Head of caudate nucleus (tissue), 42 donors: ENCODE measurements around the gene WDR64.
"Not testable (repeated sequence)": the region's sequence is repeated elsewhere in the genome, so short reads cannot be mapped to it uniquely, and the experiment has no call there.

Source experiments
- DNase-seq, 42 donors: peaks; one replicate each; pipeline versions ENCODE4 v3.0.0 to v3.0.0-alpha.2; 2020 to 2021; ENCODE audit warnings: mixed read lengths in 7 of 42
- intact Hi-C: fragments of 100-400 bp; cut with DNase I; formaldehyde crosslinking; loops from one replicate; pipeline ENCODE4 v1.15.0; 2022

WDR64 gene

GRCh38 chr1:241816008-241816407, 163.9 kb downstream of the WDR64 start:
- no peak for DNase-seq
- intact Hi-C loops = no loop called here

DNA sequence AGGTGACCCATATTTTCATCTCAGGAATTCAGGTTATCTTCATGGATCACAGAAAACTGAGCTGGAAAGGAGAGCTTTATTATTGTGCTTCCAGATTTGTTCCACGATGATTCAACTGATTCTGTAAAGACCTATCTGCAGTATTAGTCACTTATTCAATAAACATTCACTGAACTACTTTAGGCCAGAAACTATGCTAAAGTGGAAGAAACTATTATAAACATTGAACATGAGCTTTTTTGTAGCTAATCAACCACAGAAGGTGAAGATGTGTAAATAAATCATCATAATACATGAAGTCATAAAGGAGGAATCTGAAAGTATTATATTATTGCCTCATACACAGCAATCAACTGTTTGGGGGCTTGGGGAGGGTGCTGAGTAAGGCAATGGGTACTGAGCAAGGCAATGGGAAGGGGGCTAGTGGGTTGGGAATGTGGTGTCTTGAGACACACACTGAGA, 165.3 kb downstream of the WDR64 start:
- intact Hi-C loops = no loop called here
- DNase-seq = no peak

- intact Hi-C loops = no loop called here
- no peak for DNase-seq
Measured at GRCh38 chr1:241817956-241818612, 166.0 kb downstream of the WDR64 start.

- intact Hi-C loops = no loop called here
- DNase-seq = no peak
Measured at GRCh38 chr1:241819340-241819866, 167.3 kb downstream of the WDR64 start.

- no peak for DNase-seq
Measured at GRCh38 chr1:241821363-241821762, 169.3 kb downstream of the WDR64 start.

DNA sequence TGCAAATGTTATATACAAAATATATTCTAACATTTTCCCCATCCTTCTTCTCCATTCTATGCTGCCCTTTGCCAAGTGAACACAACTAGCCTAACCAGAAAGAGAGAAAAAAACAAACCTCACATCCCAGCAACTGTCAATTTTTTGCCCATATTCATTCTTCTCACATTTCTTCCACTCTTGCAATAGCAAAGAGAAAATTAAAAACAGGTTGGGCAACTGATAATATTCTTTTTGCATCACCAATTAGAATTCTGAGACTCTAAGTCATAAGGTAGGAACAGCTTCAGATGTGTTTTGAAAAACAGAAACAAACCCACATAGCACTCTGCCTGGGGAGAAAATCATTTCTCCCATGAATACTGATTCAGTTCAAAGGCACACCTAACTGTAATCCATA, 170.8 kb downstream of the WDR64 start:
- intact Hi-C loops = no loop called here
- no peak for DNase-seq

More at GRCh38 chr1:241821363-241821762, 169.3 kb downstream of the WDR64 start:
- intact Hi-C loops = no loop called here

GRCh38 chr1:241823925-241824324, 171.8 kb downstream of the WDR64 start:
- no peak for DNase-seq
- intact Hi-C loops = no loop called here

- intact Hi-C loops = no loop called here
- DNase-seq = no peak
Measured at GRCh38 chr1:241825581-241825980, 173.5 kb downstream of the WDR64 start.

GRCh38 chr1:241826613-241827012, 174.5 kb downstream of the WDR64 start:
- DNase-seq, intact Hi-C loops: not testable (repeated sequence)

DNA sequence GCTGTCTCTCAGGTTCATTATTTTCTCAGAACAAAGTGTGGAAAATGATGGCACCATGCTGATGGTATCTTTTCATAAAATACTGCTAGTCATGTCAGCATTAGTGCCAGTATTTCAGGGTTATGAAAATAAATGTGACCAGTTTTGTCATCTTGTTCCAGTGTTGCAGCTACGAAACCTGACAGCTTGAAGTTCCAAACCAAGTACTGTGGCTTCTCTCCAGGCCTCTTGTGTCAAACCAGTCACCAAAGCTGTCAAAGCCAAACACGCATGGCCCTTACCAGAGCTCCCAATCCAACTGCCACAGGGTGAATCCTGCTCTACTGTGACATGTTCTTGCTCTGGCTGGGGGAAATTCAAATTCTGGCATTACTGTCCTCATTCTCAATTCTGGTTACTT, 175.2 kb downstream of the WDR64 start:
- DNase-seq = no peak
- intact Hi-C loops = no loop called here

GRCh38 chr1:241828463-241829021, 176.5 kb downstream of the WDR64 start:
- DNase-seq = peak in 11 of 42 donors; percentile 4 to 52 (median 13)
- intact Hi-C loops = no loop called here

DNA sequence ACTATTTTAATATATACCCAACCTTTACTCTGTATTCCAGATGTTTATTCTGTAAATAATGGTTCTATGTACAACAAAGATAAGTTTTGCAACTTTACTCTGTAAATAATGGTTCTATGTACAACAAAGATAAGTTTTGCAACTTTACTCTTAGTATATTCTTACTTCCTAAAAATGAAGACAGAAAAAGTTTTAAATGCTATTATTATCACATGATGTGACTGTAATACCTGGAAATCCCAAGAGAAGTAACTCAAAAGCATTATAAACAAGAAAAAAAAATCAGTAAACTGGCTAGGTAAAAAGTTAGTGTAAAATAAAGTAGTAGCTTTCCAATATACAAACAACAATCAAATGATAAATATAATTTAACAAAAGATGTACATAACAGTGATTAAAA, 177.4 kb downstream of the WDR64 start:
- intact Hi-C loops = no loop called here
- no peak for DNase-seq

DNA sequence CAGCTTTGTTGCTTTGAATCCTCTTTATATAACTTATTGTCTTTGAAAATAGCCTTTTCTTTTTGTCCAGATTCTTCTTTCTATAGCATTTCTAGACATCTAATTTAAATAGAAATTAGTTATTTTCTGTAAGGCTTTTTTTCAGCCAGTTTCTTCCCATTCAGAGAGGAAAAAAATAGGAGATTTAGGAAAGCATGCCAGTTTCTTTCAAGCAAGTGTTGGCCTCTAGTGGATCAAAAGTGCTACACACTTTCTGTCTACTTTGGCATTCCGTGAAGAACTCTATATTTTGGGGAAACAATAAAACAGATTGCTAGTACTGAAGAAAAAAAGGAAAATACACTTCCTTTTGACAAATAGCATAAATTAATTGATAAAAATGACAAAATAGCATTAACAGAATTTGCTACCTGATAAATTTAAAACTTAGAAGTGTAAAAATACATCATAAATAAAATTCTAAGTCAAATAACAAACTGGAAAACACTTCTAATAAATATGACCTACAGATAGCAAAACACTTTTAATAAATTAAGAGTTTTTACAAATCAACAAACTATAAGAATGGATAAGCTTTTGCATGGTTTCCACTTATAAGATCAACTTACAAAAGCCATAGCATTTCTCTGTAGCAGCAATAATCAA, 182.8 kb downstream of the WDR64 start:
- intact Hi-C loops = loop anchor here (10.0 kb wide), 1 partner anchor 230 kb away; no protein-coding TSS in a partner anchor
- peak in 4 of 42 donors; percentile 13 to 47 (median 24) for DNase-seq

DNA sequence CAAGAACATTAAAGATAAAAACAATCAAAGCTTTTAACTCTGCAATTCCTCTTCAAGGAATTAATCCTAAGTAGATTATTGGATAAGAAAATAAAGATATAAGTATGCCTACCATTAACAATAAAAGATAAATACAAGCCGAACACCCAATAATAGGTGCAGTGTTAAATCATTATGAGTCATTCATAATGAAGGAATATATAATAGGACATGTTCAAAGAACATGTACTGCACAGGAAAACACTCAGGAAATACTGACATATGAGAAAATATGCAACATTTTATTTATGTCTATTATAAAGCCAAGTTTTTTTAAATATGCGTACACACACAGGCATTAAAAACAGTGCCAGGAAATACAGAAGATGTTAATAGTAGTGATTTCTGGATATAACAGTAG, 184.9 kb downstream of the WDR64 start:
- no peak for DNase-seq
- intact Hi-C loops = loop anchor here (10.0 kb wide), 1 partner anchor 232 kb away; no protein-coding TSS in a partner anchor

GRCh38 chr1:241837416-241837815, 185.3 kb downstream of the WDR64 start:
- DNase-seq = no peak
- intact Hi-C loops = loop anchor here (10.0 kb wide), 1 partner anchor 233 kb away; no protein-coding TSS in a partner anchor

DNA sequence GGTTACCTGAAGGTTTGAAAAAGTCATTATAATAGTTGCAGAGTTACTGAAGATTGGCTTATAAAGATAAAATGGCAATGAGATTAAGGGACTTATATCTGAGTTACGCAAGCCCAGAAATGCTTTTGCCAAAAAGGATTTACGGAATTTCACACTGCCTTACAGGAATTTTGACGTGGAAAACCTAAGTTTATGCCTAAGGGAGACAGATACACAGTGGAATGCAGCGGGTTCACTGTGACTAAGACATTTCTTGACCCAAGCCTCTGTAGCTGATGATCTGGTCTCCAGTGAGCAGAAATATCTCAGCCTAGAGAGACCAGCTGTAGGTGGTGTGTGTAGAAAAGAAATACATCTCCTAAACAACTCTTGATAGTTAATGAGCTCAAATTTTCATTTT, 185.8 kb downstream of the WDR64 start:
- intact Hi-C loops = loop anchor here (10.0 kb wide), 1 partner anchor 233 kb away; no protein-coding TSS in a partner anchor
- no peak for DNase-seq

DNA sequence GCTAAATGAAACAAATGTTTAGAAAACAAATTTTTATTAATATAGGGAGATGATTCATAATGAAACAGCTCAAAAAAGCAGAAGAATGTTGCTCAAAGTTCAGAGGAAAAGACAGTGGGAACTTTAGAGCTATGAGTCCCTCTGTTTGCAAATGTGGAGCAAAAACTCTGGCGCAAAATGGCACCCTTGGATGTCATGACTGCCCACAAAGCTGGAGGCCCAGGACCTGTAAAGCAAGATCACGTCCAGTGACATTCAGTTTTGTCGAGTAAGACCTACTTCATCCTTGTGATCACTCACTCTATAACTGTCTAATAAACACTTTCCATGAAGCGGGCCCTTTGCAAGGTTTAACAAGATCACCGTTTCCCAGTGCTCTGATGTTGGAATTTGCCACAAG, 186.8 kb downstream of the WDR64 start:
- DNase-seq = no peak
- intact Hi-C loops = loop anchor here (10.0 kb wide), 1 partner anchor 234 kb away; no protein-coding TSS in a partner anchor

DNA sequence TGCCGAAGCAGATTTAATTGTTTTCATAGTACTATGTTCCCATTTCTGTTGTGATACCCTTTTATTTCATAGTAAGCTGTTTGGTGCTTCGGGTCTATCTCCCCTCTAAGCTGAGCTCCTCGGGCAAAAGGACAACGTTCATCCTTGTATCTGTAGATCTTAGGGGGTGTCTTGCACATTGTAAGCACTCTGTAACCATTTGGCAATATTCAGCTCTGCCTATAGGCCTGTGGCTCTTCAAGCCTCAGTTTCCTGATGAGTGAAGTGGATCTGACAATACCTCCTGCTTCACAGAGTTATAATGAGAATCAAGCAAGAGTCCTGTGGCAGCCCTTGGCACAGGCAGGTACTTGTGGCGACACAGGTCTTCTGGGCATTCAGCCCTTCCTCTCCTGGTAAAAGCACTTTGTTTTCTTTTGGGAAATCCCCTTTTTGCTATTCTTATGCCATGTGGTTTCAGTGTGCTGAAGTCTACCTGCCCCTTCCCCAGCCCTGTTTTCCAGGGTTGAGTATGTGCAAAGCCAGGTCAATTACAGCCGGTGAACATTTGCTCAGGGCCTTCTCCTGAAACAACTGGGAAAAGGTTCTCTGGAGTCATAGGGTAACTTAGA, 187.4 kb downstream of the WDR64 start:
- no peak for DNase-seq
- intact Hi-C loops = loop anchor here (10.0 kb wide), 1 partner anchor 235 kb away; no protein-coding TSS in a partner anchor

DNA sequence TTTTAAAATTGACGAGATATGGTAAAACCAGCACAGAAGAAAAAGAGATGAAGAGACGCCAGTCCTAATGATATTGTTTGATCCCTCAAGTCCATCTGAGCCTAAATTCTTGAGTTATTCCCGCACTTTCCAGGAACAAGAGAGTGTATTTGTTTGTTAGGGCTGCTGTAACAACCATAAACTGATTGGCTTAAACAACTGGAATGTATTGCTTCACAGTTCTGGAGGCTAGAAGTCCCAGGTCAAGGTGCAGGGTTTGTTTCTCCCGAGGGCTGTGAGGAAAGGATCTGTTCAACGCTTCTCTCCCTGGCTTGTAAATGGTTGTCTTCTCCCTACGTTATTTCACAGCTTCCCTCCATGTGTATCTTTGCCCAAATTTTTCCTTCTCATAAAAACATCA, 188.1 kb downstream of the WDR64 start:
- no peak for DNase-seq
- intact Hi-C loops = loop anchor here (10.0 kb wide), 1 partner anchor 315 kb away; no protein-coding TSS in a partner anchor
